ENCODE data around the gene LRP1B. TPM values are rescaled to one million over a fixed set of nuclear protein-coding genes. Genes with fewer than 3 reads are reported as not detected.

Gene LRP1B
- total RNA-seq, 1 experiment from 2014 or later = 0.52 TPM

- no peak for TF ChIP-seq E2F5 (CRISPR knock-in tag; IDR thresholded peaks at IDR 0.05)
- TF ChIP-seq ZNF219 (CRISPR knock-in tag; IDR thresholded peaks at IDR 0.05; ENCODE audit: borderline replicate concordance) = no peak
Observed at GRCh38 chr2:142041996-142042395, 88.8 kb downstream of the LRP1B start (continued).

GRCh38 chr2:142041105-142041504, 89.7 kb downstream of the LRP1B start:
- CTCF ChIA-PET = no interaction called here
- Mint-ChIP-seq H3K27ac (0 out of 2 replicates have a peak overlapping the region, but pooled peaks have one; percentile 14), H3K4me1 (peaks cover 43% of the 10 kb centered on the region)

GRCh38 chr2:142040556-142040955, 90.3 kb downstream of the LRP1B start:
- Mint-ChIP-seq H3K27ac (no peak overlapping the region), H3K4me1 (peaks cover 44% of the 10 kb centered on the region), H3K36me3 (no peaks in the 10 kb centered on the region), H3K27me3 (ENCODE audit: low read depth) (no peaks in the 10 kb centered on the region), H3K9me3 (0 out of 2 replicates have a peak, but pooled peaks cover 5% of the 10 kb centered on the region), H3K4me3 (no peak overlapping the region)
- DNase-seq (ENCODE audit: low spot score) (no peak), ATAC-seq (no peak)
- ChIA-PET POLR2A (no interaction called here), CTCF (no interaction called here)
- TF ChIP-seq CBFB (CRISPR knock-in tag; IDR thresholded peaks at IDR 0.05; ENCODE audit: low read depth) (no peak), ZNF263 (CRISPR knock-in tag; IDR thresholded peaks at IDR 0.05; ENCODE audit: low read depth) (no peak), TEAD4 (CRISPR knock-in tag; IDR thresholded peaks at IDR 0.05) (no peak), HMGA2 (CRISPR knock-in tag; IDR thresholded peaks at IDR 0.05) (no peak), IRF2 (CRISPR knock-in tag; IDR thresholded peaks at IDR 0.05; ENCODE audit: borderline replicate concordance, low read depth) (no peak), E2F1 (CRISPR knock-in tag; IDR thresholded peaks at IDR 0.05) (no peak), NR3C1 (CRISPR knock-in tag; conservative IDR thresholded peaks at IDR 0.05; ENCODE audit: low read depth) (no peak), PRRX2 (CRISPR knock-in tag; IDR thresholded peaks at IDR 0.05) (no peak), E2F4 (CRISPR knock-in tag; IDR thresholded peaks at IDR 0.05; ENCODE audit: borderline replicate concordance, low read depth) (no peak), ZNF416 (CRISPR knock-in tag; IDR thresholded peaks at IDR 0.05) (no peak), ERG (CRISPR knock-in tag; IDR thresholded peaks at IDR 0.05) (no peak)
- TF ChIP-seq, protein P1, sequence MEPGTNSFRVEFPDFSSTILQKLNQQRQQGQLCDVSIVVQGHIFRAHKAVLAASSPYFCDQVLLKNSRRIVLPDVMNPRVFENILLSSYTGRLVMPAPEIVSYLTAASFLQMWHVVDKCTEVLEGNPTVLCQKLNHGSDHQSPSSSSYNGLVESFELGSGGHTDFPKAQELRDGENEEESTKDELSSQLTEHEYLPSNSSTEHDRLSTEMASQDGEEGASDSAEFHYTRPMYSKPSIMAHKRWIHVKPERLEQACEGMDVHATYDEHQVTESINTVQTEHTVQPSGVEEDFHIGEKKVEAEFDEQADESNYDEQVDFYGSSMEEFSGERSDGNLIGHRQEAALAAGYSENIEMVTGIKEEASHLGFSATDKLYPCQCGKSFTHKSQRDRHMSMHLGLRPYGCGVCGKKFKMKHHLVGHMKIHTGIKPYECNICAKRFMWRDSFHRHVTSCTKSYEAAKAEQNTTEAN (CRISPR knock-in tag; IDR thresholded peaks at IDR 0.05) = no peak

More at GRCh38 chr2:142041105-142041504, 89.7 kb downstream of the LRP1B start:
- no peak for DNase-seq (ENCODE audit: low spot score)
- Mint-ChIP-seq H3K4me3 (no peak overlapping the region), H3K36me3 (no peaks in the 10 kb centered on the region), H3K27me3 (ENCODE audit: low read depth) (no peaks in the 10 kb centered on the region), H3K9me3 (no peaks in the 10 kb centered on the region)
- POLR2A ChIA-PET = no interaction called here
- TF ChIP-seq PREB (CRISPR knock-in tag; IDR thresholded peaks at IDR 0.05; ENCODE audit: borderline replicate concordance) (no peak), ZNF219 (CRISPR knock-in tag; IDR thresholded peaks at IDR 0.05; ENCODE audit: borderline replicate concordance) (no peak), USF1 (CRISPR knock-in tag; IDR thresholded peaks at IDR 0.05) (no peak), CBFB (CRISPR knock-in tag; IDR thresholded peaks at IDR 0.05; ENCODE audit: low read depth) (no peak), SP1 (CRISPR knock-in tag; conservative IDR thresholded peaks at IDR 0.05) (no peak), JAZF1 (CRISPR knock-in tag; IDR thresholded peaks at IDR 0.05) (no peak)
- TF ChIP-seq, protein P2, sequence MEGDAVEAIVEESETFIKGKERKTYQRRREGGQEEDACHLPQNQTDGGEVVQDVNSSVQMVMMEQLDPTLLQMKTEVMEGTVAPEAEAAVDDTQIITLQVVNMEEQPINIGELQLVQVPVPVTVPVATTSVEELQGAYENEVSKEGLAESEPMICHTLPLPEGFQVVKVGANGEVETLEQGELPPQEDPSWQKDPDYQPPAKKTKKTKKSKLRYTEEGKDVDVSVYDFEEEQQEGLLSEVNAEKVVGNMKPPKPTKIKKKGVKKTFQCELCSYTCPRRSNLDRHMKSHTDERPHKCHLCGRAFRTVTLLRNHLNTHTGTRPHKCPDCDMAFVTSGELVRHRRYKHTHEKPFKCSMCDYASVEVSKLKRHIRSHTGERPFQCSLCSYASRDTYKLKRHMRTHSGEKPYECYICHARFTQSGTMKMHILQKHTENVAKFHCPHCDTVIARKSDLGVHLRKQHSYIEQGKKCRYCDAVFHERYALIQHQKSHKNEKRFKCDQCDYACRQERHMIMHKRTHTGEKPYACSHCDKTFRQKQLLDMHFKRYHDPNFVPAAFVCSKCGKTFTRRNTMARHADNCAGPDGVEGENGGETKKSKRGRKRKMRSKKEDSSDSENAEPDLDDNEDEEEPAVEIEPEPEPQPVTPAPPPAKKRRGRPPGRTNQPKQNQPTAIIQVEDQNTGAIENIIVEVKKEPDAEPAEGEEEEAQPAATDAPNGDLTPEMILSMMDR (IDR thresholded peaks at IDR 0.05) = no peak
- ATAC-seq = no peak

Measured in WTC11 (cell line).